ENCODE measurements around the gene CDK16.

CDK16 gene

DNA sequence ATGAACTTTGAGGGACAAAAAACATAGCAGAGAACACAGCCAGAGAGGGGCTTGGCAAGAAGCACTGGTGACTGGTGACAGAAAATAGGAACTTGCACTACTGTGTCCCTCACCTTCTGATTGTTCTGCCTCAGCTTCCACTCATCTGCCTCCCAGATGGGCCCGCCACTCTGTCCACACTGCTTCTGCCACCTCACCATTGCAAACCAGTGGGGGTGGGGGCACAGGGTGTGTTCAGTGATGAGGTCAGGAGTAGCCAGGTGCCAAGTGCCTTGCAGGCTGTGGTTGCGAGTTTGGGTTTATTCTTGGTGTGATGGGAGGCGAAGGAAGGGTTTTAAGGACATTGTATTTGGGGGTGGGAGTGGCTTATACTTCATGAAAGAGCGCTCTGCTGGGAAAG lies 34.0 kb upstream of the CDK16 start:
- DNase-seq (ENCODE audit: extremely low spot score, insufficient read length, low read depth) = no peak
- no peak for FAIRE-seq

DNA sequence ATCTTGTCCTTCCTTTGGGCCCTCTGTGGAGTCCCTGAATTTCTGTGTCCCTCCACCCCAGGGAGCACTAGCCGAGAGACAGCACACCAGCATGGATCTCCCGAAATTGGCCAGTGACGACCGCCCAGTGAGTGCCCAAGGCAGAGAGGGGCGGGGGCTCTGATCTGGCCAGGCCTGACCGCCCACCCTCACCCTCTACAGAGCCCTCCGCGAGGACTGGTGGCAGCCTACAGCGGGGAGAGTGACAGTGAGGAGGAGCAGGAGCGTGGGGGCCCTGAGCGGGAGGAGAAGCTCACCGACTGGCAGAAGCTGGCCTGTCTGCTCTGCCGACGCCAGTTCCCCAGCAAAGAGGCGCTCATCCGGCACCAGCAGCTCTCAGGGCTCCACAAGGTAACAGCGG lies 33.2 kb upstream of the CDK16 start:
- no peak for FAIRE-seq
- DNase-seq (ENCODE audit: extremely low spot score, insufficient read length, low read depth) = no peak

- DNase-seq (ENCODE audit: extremely low spot score, insufficient read length, low read depth) (no peak), FAIRE-seq (no peak)
Observed at GRCh38 chrX:47186096-47186740, 32.3 kb upstream of the CDK16 start.

- DNase-seq (ENCODE audit: extremely low spot score, insufficient read length, low read depth) = no peak
Observed at GRCh38 chrX:47187106-47187677, 31.3 kb upstream of the CDK16 start.

GRCh38 chrX:47189906-47190305 lies 28.6 kb upstream of the CDK16 start:
- FAIRE-seq = no peak
- DNase-seq (ENCODE audit: extremely low spot score, insufficient read length, low read depth) = no peak

More at GRCh38 chrX:47187106-47187677, 31.3 kb upstream of the CDK16 start:
- no peak for FAIRE-seq

GRCh38 chrX:47190445-47191269 lies 27.8 kb upstream of the CDK16 start:
- DNase-seq (ENCODE audit: extremely low spot score, insufficient read length, low read depth) (peak; percentile 68), FAIRE-seq (peak; percentile 96)

GRCh38 chrX:47191331-47191730 lies 27.1 kb upstream of the CDK16 start:
- DNase-seq (ENCODE audit: extremely low spot score, insufficient read length, low read depth) (no peak), FAIRE-seq (peak; percentile 89)

GRCh38 chrX:47191806-47192401 lies 26.6 kb upstream of the CDK16 start:
- DNase-seq (ENCODE audit: extremely low spot score, insufficient read length, low read depth) (no peak), FAIRE-seq (peak; percentile 46)

DNA sequence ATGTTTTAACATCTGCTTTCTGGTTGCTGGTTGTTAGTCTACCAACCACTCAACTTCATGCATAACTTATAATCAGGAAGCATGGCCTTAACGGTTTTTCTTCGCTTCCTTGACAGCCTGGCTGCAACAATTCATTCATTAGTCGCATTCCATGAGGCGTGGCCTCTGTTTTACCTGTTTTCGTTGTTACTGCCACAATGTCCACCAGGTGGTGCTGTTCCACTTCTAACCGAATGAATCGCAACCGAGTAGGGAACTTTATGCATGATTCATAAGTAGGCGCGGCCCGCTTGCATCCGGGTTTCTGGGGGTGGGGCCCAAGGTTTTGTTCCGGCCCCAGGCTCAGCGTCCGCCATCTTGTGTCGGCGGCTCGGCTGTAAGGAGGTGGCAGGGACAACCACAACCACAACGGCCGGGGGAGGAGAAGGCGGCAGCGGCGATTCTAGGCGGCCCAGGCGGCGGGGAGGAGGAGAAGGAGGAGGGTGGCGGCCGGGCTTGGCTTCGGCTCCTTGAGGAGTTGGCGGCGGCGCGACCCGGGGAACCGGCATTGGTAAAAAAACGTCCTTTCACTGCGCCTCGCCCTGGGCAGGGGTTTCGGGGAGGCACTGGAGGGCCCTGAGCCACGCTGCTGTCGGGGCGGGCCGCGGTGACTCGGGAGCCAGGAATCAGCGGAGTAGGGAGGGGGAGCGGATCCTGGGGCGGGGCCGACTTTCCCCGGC lies 24.8 kb upstream of the CDK16 start, which contains the start of gene UBA1:
TSS of gene UBA1 (plus strand) at position 355 of the 719 bp plus-strand sequence. CDS start 4,974 bp downstream, outside the sequence.
- peak; percentile 97 for FAIRE-seq
- DNase-seq (ENCODE audit: extremely low spot score, insufficient read length, low read depth) = peak; percentile 53

- DNase-seq (ENCODE audit: extremely low spot score, insufficient read length, low read depth) (no peak), FAIRE-seq (peak; percentile 42)
Observed at GRCh38 chrX:47194194-47194787, 24.2 kb upstream of the CDK16 start.

DNA sequence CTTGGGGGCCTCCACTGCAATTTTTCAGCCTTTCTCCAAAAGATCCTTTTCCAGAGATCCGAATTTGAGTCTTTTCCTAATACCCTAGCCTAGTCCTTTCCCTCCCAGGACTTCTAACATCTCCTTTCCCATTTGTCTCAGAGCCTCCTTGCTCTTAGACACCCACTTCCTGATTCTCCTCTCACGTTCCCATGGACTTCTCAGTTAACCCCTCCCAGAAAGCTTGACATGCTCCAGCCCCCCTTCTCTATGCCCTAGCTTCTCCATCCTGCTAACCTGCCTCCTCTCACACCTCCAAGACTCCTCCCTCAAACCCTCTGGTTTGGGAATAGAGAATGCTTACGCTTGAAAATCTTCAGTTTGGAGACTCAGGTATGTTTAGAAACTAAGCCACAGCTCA lies 22.4 kb upstream of the CDK16 start:
- DNase-seq (ENCODE audit: extremely low spot score, insufficient read length, low read depth) (no peak), FAIRE-seq (no peak)

- FAIRE-seq (no peak), DNase-seq (ENCODE audit: extremely low spot score, insufficient read length, low read depth) (no peak)
Observed at GRCh38 chrX:47197526-47197925, 21.0 kb upstream of the CDK16 start.

DNA sequence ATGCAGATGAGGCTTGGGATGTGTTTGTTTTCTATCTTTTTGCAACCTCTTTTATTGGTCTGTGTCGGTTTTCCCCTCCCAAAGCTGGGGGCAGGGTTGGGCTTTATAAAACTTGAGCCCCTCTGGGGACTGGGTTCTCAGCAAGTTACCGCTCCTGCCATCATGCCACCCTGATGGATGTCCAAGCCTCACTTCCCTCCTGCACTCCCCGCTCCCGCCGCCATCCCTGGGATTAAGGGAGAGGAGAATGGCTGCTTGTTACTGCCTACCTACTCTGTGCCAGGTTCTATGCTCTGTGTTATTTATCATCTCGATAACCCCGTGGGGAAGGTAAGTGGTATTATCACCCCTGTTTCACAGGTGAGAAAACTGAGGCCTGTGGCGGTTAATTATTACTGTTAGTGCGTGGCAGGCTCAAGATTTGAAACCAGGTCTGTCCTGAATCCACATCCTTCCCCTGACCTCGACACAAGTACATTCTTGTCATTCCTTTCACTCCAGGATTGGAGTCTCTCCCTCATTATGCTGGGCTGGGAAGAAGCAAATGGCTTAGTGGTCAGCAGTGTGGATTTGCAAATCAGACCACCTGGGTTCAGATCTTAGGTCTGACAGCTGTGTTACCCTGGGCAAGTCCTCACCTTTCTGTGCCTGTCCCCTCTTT lies 20.3 kb upstream of the CDK16 start:
- DNase-seq (ENCODE audit: extremely low spot score, insufficient read length, low read depth) (no peak), FAIRE-seq (no peak)

DNA sequence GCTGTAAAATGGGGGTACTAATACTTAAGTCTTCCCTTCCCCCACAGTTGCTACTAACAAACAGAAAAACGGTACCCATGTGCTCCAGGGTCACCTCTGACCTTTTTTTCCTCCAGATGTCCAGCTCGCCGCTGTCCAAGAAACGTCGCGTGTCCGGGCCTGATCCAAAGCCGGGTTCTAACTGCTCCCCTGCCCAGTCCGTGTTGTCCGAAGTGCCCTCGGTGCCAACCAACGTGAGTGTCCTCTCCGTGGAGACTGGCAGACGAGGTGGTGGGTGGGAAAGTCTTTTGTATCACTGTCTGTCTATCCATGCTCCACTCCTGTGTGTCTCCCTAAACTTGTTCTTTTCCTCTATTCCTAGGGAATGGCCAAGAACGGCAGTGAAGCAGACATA lies 19.8 kb upstream of the CDK16 start:
- DNase-seq (ENCODE audit: extremely low spot score, insufficient read length, low read depth) (no peak), FAIRE-seq (no peak)

DNA sequence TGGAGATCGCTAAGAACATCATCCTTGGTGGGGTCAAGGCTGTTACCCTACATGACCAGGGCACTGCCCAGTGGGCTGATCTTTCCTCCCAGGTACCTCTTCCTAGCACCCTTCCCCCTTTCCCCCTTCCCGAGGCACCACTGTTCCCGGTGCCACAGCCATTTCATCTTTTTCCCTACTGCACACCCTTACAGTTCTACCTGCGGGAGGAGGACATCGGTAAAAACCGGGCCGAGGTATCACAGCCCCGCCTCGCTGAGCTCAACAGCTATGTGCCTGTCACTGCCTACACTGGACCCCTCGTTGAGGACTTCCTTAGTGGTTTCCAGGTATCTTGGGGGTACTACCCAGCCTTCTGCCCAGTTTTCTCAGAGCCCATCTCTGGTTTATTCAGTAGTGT lies 19.2 kb upstream of the CDK16 start:
- FAIRE-seq = no peak
- DNase-seq (ENCODE audit: extremely low spot score, insufficient read length, low read depth) = no peak

GRCh38 chrX:47200385-47201150 lies 17.9 kb upstream of the CDK16 start:
- DNase-seq (ENCODE audit: extremely low spot score, insufficient read length, low read depth) (no peak), FAIRE-seq (no peak)

DNA sequence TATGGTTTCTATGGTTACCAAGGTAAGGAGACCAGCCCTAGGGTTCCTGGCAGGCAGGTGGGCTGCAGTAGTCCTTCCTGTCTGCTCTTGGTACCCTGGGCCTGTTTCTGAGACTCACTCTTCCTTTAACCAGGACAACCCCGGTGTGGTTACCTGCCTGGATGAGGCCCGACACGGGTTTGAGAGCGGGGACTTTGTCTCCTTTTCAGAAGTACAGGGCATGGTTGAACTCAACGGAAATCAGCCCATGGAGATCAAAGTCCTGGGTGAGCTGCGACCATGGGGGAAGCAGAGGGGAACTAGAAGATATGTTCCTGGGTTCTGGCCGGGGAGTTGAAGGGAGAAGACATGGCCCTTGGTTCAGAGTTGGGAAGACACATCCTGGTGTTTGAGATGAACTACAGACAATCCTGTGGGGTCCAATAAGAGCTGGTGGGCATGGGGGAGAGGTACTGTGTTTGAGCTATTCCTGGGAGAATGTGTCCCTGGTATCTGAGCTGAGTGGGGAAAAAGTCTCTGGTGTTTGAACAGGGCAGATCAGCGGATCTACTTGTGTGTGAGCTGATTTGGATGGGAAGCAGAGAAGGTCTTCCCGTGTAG lies 17.0 kb upstream of the CDK16 start:
- DNase-seq (ENCODE audit: extremely low spot score, insufficient read length, low read depth) = no peak
- FAIRE-seq = no peak

DNA sequence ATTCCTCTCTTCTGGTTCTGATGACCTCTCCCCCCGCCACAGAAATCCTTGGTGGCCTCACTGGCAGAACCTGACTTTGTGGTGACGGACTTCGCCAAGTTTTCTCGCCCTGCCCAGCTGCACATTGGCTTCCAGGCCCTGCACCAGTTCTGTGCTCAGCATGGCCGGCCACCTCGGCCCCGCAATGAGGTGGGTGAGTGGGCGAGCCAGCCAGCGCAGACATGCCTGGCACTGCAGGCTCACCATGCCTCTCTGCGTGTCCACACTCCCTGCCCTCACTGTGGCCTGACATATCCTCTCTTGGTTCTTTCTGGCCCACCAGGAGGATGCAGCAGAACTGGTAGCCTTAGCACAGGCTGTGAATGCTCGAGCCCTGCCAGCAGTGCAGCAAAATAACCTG lies 16.2 kb upstream of the CDK16 start:
- no peak for DNase-seq (ENCODE audit: extremely low spot score, insufficient read length, low read depth)
- no peak for FAIRE-seq

Data from GM18507 (cell line).